A549 (cell line): Measurements from ENCODE around the gene TTN. TPM values are rescaled to one million over a fixed set of nuclear protein-coding genes. Genes with fewer than 3 reads are reported as not detected.

Experiments used
- ATAC-seq, 2 experiments: fragments of 200-7000 bp in 1 of 2; fragments of >200 bp in 1 of 2; cut with Nextera tagmentation in 1 of 2; cut with Tn5 transposase in 1 of 2; 3 replicates each; pipeline versions ENCODE4 v1.8.0 to v1.9.1; 2018 to 2020; ENCODE audit warnings: mild to moderate bottlenecking in 1 of 2, moderate library complexity in 1 of 2
- CTCF ChIA-PET: fragments of 300-600 bp; sonication (Branson Sonifier 250); formaldehyde crosslinking; extraction: SDS; loops from one replicate; lab custom pipeline; 2021; ENCODE audit warnings: antibody characterized with exemption, inconsistent platforms; lab: Yijun Ruan, JAX
- POLR2A ChIA-PET: fragments of 350-600 bp; formaldehyde crosslinking; extraction: SDS; loops from one replicate; lab custom pipeline; 2021; ENCODE audit warnings: antibody characterized with exemption, inconsistent platforms; lab: Yijun Ruan, JAX
- DNase-seq, 2 experiments: peaks; one replicate each; pipeline versions ENCODE4 v3.0.0 to v3.0.0-alpha.2; 2011 to 2016; ENCODE audit warnings: low read depth in 1 of 2, low spot score in 1 of 2
- FAIRE-seq: peaks from 2 replicates; lab custom pipeline; 2011; peaks lifted over from hg19 to GRCh38; lab: Jason Lieb, UNC
- H3K27ac ChIP-seq, 2 experiments: fragments of >200 bp; sonication (Bioruptor Twin); formaldehyde crosslinking; 3 replicates each; pipeline ENCODE4 v1.5.1; 2016 to 2017
- H3K4me1 ChIP-seq: fragments of >200 bp; sonication (Bioruptor Twin); formaldehyde crosslinking; 3 replicates; pipeline ENCODE4 v1.6.1; 2016
- H3K4me2 ChIP-seq: fragments of >200 bp; sonication (Bioruptor Twin); formaldehyde crosslinking; 3 replicates; pipeline ENCODE4 v1.6.1; 2016
- H3K4me3 ChIP-seq: fragments of >200 bp; sonication (Bioruptor Twin); formaldehyde crosslinking; 3 replicates; pipeline ENCODE4 v1.5.1; 2016
- H3K9me3 ChIP-seq: fragments of >200 bp; sonication (Bioruptor Twin); formaldehyde crosslinking; 3 replicates; pipeline ENCODE4 v1.6.1; 2016
- CEBPB ChIP-seq, 2 experiments: fragments of >200 bp in 1 of 2; sonication (Bioruptor Twin) in 1 of 2; formaldehyde crosslinking in 1 of 2; IDR thresholded peaks; 2 replicates each; pipeline ENCODE4 v1.6.1; 2012 to 2016
- CTCF ChIP-seq: fragments of >200 bp; sonication (Bioruptor Twin); formaldehyde crosslinking; IDR thresholded peaks from 3 replicates; pipeline ENCODE4 v1.5.1; 2016
- ESRRA ChIP-seq: fragments of 150-350 bp; IDR thresholded peaks from 2 replicates; pipeline ENCODE4 v1.6.1; 2014; ENCODE audit warnings: mild to moderate bottlenecking, low read length, borderline replicate concordance
- GATA3 ChIP-seq: IDR thresholded peaks from 2 replicates; pipeline ENCODE4 v1.6.1; 2012; ENCODE audit warnings: borderline replicate concordance
- HOXB5 ChIP-seq: fragments of 250-450 bp; sonication (Bioruptor Pico); IDR thresholded peaks from 2 replicates; pipeline ENCODE4 v1.5.0; 2020; ENCODE audit warnings: mild to moderate bottlenecking, moderate library complexity
- JUN ChIP-seq, 2 experiments: fragments of >200 bp; sonication (Bioruptor Twin); formaldehyde crosslinking; IDR thresholded peaks; 2 replicates in 1 of 2; 3 replicates in 1 of 2; pipeline ENCODE4 v1.6.1; 2016 to 2017
- KDM1A ChIP-seq: fragments of 200-600 bp; sonication (generic); IDR thresholded peaks from 2 replicates; pipeline ENCODE4 v1.6.1; 2016; ENCODE audit warnings: low read depth, mild to moderate bottlenecking
- KDM5A ChIP-seq: fragments of 200-600 bp; sonication (generic); IDR thresholded peaks from 2 replicates; pipeline ENCODE4 v1.6.1; 2016; ENCODE audit warnings: antibody characterized with exemption, mild to moderate bottlenecking
- MAFK ChIP-seq: fragments of 450-650 bp; IDR thresholded peaks from 2 replicates; pipeline ENCODE4 v1.6.1; 2014; ENCODE audit not compliant: partially characterized antibody
- POLR2A ChIP-seq: IDR thresholded peaks from 2 replicates; pipeline ENCODE4 v1.6.1; 2012; ENCODE audit warnings: mild to moderate bottlenecking, low read length
- RAD21 ChIP-seq, 2 experiments: fragments of >200 bp in 1 of 2; sonication (Bioruptor Twin) in 1 of 2; formaldehyde crosslinking in 1 of 2; IDR thresholded peaks in 1 of 2; conservative IDR thresholded peaks in 1 of 2; 2 replicates in 1 of 2; 3 replicates in 1 of 2; pipeline ENCODE4 v1.6.1; 2012 to 2018; ENCODE audit warnings: inconsistent platforms in 1 of 2
- RCOR1 ChIP-seq: fragments of 150-350 bp; IDR thresholded peaks from 2 replicates; pipeline ENCODE4 v1.6.1; 2014; ENCODE audit warnings: antibody characterized with exemption, low read length, low read depth
- SREBF2 ChIP-seq: fragments of 450-650 bp; IDR thresholded peaks from 2 replicates; pipeline ENCODE4 v1.6.1; 2014; ENCODE audit warnings: mild to moderate bottlenecking, moderate library complexity
- TFCP2L1 ChIP-seq: fragments of 250-450 bp; sonication (Bioruptor Pico); IDR thresholded peaks from 2 replicates; pipeline ENCODE4 v1.5.0; 2021; ENCODE audit warnings: mild to moderate bottlenecking
- TP53 ChIP-seq: fragments of 250-450 bp; sonication (Bioruptor Pico); IDR thresholded peaks from 2 replicates; pipeline ENCODE4 v1.5.0; 2021; ENCODE audit warnings: mild to moderate bottlenecking, moderate library complexity
- USF2 ChIP-seq: fragments of 450-650 bp; IDR thresholded peaks from 2 replicates; pipeline ENCODE4 v1.6.1; 2014; ENCODE audit warnings: antibody characterized with exemption
- ZFP36 ChIP-seq: fragments of 450-650 bp; IDR thresholded peaks from 2 replicates; pipeline ENCODE4 v1.6.1; 2014; ENCODE audit warnings: borderline replicate concordance; ENCODE audit not compliant: partially characterized antibody
- WGBS: methylation state at CpG from one replicate; pipeline ENCODE4 v1.1.6; 2017; ENCODE audit errors: missing lambda C conversion rate; 5-methylcytosine and 5-hydroxymethylcytosine counted together
- polyA plus RNA-seq, 4 experiments: library from polyadenylated mRNA; depleted of rRNA in 3 of 4; stranded (reverse); fragments of >200 nt; fragmentation: RNase III in 1 of 4; extraction: RNeasy Plus Mini Kit Qiagen cat#74134 plus additional on column Dnase treatment in 1 of 4; gene quantifications; 2 replicates in 3 of 4; 3 replicates in 1 of 4; pipeline ENCODE4 v1.2.3, GENCODE V29; 2011 to 2017
- TF ChIP-seq, protein P1 (sequence below): fragments of 250-450 bp; sonication (Bioruptor Pico); IDR thresholded peaks from 2 replicates; pipeline ENCODE4 v1.5.0; 2021; ENCODE audit warnings: mild to moderate bottlenecking, moderate library complexity, borderline replicate concordance
- TF ChIP-seq, protein P2 (sequence below): IDR thresholded peaks from 2 replicates; pipeline ENCODE4 v1.6.1; 2012
- TF ChIP-seq, protein P3 (sequence below): fragments of 250-450 bp; sonication (Bioruptor Pico); IDR thresholded peaks from 2 replicates; pipeline ENCODE4 v1.5.0; 2020; ENCODE audit warnings: low read depth, mild to moderate bottlenecking, moderate library complexity
- TF ChIP-seq, protein P4 (sequence below): fragments of >200 bp; sonication (Bioruptor Twin); formaldehyde crosslinking; IDR thresholded peaks from 3 replicates; pipeline ENCODE4 v1.6.1; 2016

TTN gene
- polyA plus RNA-seq, 2 of the 4 experiments (the other 2 are of a cell fraction) = under 0.01 TPM; not detected in 1

GRCh38 chr2:178819992-178820391 is 12.8 kb upstream of the TTN start:
- WGBS = 25% methylated on average over 4 of the region's 4 CpGs
- Histone ChIP-seq H3K4me1 (no peaks in the 10 kb centered on the region), H3K4me2 (no peak overlapping the region), H3K27ac (no peak overlapping the region), H3K9me3 (no peaks in the 10 kb centered on the region), H3K4me3 (no peak overlapping the region)
- ATAC-seq = no peak
- POLR2A ChIA-PET = no interaction called here
- TF ChIP-seq, protein P1, sequence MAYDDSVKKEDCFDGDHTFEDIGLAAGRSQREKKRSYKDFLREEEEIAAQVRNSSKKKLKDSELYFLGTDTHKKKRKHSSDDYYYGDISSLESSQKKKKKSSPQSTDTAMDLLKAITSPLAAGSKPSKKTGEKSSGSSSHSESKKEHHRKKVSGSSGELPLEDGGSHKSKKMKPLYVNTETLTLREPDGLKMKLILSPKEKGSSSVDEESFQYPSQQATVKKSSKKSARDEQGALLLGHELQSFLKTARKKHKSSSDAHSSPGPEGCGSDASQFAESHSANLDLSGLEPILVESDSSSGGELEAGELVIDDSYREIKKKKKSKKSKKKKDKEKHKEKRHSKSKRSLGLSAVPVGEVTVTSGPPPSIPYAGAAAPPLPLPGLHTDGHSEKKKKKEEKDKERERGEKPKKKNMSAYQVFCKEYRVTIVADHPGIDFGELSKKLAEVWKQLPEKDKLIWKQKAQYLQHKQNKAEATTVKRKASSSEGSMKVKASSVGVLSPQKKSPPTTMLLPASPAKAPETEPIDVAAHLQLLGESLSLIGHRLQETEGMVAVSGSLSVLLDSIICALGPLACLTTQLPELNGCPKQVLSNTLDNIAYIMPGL (CRISPR knock-in tag) = no peak
- TF ChIP-seq RCOR1 = no peak
- TF ChIP-seq, protein P2, sequence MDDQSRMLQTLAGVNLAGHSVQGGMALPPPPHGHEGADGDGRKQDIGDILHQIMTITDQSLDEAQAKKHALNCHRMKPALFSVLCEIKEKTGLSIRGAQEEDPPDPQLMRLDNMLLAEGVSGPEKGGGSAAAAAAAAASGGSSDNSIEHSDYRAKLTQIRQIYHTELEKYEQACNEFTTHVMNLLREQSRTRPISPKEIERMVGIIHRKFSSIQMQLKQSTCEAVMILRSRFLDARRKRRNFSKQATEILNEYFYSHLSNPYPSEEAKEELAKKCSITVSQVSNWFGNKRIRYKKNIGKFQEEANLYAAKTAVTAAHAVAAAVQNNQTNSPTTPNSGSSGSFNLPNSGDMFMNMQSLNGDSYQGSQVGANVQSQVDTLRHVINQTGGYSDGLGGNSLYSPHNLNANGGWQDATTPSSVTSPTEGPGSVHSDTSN = no peak
- TF ChIP-seq, protein P3, sequence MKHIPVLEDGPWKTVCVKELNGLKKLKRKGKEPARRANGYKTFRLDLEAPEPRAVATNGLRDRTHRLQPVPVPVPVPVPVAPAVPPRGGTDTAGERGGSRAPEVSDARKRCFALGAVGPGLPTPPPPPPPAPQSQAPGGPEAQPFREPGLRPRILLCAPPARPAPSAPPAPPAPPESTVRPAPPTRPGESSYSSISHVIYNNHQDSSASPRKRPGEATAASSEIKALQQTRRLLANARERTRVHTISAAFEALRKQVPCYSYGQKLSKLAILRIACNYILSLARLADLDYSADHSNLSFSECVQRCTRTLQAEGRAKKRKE (CRISPR knock-in tag) = no peak
- TF ChIP-seq SREBF2 = no peak
- no peak for TF ChIP-seq HOXB5 (CRISPR knock-in tag)
- TF ChIP-seq ZFP36 = no peak
- no peak for TF ChIP-seq KDM5A
- no peak for TF ChIP-seq ESRRA
- TF ChIP-seq, protein P4, sequence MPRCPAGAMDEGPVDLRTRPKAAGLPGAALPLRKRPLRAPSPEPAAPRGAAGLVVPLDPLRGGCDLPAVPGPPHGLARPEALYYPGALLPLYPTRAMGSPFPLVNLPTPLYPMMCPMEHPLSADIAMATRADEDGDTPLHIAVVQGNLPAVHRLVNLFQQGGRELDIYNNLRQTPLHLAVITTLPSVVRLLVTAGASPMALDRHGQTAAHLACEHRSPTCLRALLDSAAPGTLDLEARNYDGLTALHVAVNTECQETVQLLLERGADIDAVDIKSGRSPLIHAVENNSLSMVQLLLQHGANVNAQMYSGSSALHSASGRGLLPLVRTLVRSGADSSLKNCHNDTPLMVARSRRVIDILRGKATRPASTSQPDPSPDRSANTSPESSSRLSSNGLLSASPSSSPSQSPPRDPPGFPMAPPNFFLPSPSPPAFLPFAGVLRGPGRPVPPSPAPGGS = no peak
- DNase-seq = no peak
- CTCF ChIA-PET = no interaction called here
- no peak for FAIRE-seq

- FAIRE-seq = no peak
Measured at GRCh38 chr2:178819147-178819875, 12.1 kb upstream of the TTN start.

More at GRCh38 chr2:178819147-178819875, 12.1 kb upstream of the TTN start:
- TF ChIP-seq TFCP2L1 (CRISPR knock-in tag) (no peak), GATA3 (no peak), JUN (IDR thresholded peaks at IDR 0.05) (no peak), KDM1A (no peak), RAD21 (conservative IDR thresholded peaks at IDR 0.05 in 1 of 2, IDR thresholded peaks at IDR 0.05 in 1 of 2) (no peak), CTCF (no peak), USF2 (no peak), POLR2A (no peak), TP53 (CRISPR knock-in tag) (no peak), MAFK (no peak), SREBF2 (no peak), CEBPB (IDR thresholded peaks at IDR 0.05) (no peak)
- TF ChIP-seq, protein P2 = no peak
- TF ChIP-seq, all 56 proteins: peak for 0
- Histone ChIP-seq H3K4me2 (no peak overlapping the region), H3K27ac (no peak overlapping the region), H3K9me3 (no peaks in the 10 kb centered on the region), H3K4me1 (no peaks in the 10 kb centered on the region), H3K4me3 (no peak overlapping the region)
- ChIA-PET POLR2A (no interaction called here), CTCF (no interaction called here)
- no peak for ATAC-seq
- 74% methylated on average over 1 of the region's 1 CpG for WGBS
- DNase-seq = no peak
